Measurements from ENCODE around the gene MRC2.

The MRC2 gene

DNA sequence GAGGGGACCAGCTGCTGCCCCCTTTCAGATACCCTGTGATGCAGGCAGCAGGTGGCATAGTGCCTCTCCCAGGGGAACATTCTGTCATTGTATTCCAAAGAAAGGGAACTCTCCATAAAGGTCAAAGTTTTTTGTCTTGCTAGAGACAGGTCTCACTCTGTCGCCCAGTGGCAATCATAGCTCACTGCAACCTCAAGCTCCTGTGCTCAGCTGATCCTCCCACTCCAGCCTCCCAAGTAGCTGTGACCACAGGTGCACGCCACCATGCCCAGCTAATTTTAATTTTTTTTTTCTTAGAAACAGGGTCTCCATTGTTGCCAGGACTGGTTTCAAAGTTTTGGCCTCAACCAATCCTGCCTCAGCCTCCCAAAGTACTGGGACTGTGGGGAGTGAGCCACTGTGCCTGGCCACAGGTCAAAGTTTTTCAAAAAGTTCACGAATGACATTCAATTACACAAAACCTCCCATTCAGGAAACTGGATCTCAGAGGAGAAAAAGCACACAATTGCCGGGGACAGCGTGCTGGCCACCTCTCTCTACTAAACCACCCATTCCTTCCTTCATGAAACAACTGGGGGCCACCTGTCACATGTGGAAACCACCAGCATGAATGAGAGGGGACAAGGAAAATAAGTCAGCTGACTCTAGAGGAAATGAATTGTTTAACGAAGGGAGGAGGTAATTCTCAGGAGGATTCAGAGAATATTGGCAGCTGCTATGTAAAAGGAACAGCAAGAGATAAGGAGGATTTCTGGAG is 100.6 kb downstream of the MRC2 start:
- no peak for DNase-seq

DNA sequence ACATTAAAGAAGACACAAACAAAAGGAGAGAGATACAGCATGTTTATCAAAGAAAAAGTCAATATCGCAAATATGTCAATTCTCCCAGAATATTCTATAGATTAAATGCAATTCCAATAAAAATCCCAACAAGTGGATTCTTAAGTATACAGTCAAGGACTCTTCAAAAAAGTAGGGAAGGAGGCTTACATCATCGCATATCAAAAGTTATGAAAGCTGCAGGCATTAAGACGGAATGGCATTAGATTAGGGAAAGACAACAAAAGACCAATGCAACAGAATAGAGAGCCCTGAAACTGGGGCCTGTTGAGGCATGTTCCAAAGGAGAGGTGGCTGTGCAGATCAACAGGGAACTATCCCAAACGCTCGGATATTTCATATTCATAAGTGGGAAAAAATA is 104.7 kb downstream of the MRC2 start:
- DNase-seq: no peak

GRCh38 chr17:62735044-62735651 is 107.7 kb downstream of the MRC2 start:
- DNase-seq: no peak

GRCh38 chr17:62737513-62737912 is 110.0 kb downstream of the MRC2 start:
- DNase-seq: no peak

- DNase-seq: no peak
Measured at GRCh38 chr17:62738281-62738680, 110.8 kb downstream of the MRC2 start.

GRCh38 chr17:62739645-62740388 is 112.3 kb downstream of the MRC2 start:
- DNase-seq: no peak

GRCh38 chr17:62741290-62741689 is 113.8 kb downstream of the MRC2 start:
- no peak for DNase-seq

Data from NCI-H2029 (cell line).